HG03135 (cell line): Measurements from ENCODE around the gene AOPEP.

Source experiments
- ATAC-seq: cut with Tn5 transposase; IDR thresholded peaks from one replicate; pipeline ENCODE4 v1.9.1; 2021; ENCODE audit warnings: mild to moderate bottlenecking, moderate library complexity; ENCODE audit not compliant: unreplicated experiment

The AOPEP gene, protein sequence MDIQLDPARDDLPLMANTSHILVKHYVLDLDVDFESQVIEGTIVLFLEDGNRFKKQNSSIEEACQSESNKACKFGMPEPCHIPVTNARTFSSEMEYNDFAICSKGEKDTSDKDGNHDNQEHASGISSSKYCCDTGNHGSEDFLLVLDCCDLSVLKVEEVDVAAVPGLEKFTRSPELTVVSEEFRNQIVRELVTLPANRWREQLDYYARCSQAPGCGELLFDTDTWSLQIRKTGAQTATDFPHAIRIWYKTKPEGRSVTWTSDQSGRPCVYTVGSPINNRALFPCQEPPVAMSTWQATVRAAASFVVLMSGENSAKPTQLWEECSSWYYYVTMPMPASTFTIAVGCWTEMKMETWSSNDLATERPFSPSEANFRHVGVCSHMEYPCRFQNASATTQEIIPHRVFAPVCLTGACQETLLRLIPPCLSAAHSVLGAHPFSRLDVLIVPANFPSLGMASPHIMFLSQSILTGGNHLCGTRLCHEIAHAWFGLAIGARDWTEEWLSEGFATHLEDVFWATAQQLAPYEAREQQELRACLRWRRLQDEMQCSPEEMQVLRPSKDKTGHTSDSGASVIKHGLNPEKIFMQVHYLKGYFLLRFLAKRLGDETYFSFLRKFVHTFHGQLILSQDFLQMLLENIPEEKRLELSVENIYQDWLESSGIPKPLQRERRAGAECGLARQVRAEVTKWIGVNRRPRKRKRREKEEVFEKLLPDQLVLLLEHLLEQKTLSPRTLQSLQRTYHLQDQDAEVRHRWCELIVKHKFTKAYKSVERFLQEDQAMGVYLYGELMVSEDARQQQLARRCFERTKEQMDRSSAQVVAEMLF

DNA sequence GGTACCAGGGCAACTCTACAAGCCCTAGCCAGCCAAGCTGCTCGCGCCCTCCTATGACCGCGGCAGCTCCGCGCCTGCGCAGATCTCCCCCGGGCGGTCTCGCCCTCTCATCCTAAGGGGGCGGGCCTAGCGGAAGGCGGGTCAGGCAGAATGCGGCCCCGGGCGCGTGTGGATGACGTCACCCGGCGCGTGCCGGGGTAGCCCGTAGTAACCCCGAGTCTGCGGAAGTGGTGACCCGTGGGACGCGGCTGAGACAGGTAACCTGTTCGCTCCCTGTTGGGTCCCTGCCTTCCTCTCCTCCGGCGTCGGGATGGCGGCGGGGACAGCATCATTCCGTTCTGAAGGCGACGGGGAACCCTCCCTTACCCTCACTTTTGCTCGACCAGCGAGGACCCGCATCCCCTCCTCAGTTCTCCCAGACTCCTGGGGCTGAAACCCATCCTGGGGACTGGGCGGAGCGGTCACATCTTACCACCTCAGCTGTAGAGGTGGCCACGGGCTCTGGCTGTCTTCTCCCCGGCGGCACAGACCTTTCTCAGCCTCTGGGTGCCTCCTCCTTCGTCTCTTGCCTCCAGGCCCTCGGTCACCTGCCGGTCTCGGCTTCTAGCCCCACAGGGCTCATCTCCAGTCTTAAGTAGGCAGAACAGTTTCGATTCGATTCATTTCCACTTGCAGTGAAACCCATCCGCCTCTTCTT is at the start of gene AOPEP:
AOPEP (plus strand) TSS at position 205 of the 697 bp plus-strand sequence. CDS start 33,085 bp downstream, outside the sequence.
- peak; percentile 96 for ATAC-seq

DNA sequence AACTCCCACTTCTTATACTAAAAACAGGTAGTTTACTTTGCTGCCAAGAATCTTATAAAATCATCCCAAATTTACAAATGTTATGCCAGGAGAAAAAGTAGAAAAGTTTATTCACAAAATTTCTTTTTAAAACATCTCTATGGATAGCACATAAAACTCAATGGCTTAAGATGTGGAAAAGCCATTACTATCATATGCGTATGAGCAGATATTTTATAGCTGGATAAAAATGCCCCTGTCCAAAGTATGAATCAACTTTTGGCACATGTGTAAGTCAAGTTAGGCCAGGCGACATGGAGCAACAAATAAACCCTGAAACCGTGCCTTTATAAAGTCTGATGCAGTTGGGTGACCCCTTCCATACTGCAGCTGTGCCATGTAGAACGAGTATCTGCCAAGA is 48.6 kb upstream of the AOPEP start:
- no peak for ATAC-seq

DNA sequence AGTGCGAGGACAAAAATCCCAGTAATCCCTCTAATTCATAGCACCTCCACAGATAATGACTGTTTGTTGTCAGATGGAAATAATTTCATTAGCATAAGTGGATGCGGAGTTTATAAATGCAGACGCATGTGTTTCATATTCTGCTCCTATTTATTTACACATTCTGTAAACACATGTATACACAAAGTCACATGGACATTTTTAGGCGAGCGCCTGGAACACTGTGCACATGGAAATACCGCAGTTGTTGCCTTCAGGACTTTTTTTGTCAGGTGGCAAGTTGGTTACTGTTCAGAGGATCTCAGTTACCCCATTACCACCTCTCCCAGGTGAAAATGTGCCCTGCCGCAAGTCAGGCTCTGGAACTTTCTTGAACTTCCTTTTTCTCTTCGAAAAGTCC is 46.9 kb upstream of the AOPEP start:
- no peak for ATAC-seq

- ATAC-seq, result no peak
These were observed 46.5 kb upstream of the AOPEP start for GRCh38 chr9:94680020-94680419.

GRCh38 chr9:94680621-94681020 is 45.9 kb upstream of the AOPEP start:
- no peak for ATAC-seq

DNA sequence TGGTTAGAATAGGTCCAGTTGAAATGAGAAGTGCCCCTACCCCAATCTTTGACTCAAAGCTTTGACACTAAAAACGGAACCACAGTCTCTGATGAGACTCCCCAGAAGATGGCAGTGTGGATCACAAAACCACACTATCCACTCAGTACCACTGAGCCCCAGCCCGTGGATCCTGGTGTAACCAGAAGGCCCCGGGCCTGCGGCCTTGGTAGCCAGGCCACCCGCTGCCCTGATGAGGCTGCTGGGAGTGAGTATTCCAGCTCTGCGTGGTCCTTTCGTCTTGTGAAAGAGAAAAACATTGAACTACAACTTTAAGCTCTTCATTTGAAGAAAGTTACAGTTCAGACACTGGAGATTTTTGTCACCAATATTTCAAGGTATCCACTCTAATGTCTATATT is 45.0 kb upstream of the AOPEP start:
- ATAC-seq, result peak; percentile 60

DNA sequence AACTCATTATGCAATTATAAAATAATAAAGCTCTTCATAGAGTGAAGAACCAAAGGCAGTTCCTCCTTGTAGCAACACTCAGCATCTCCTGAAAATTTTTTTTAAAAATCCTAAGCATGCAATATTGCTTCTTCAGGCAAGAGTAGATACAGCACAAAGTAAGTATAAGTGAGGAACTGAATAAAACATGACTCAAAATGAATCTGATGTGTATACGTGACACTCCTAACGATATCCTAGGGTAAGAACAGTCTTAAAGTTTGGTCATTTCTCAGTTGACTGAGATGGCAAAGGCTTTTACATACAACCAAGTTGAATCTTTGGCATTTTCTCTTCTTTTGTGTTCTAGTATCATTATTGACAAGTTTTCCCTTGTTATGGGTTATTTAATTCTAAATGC is 41.1 kb upstream of the AOPEP start:
- no peak for ATAC-seq

DNA sequence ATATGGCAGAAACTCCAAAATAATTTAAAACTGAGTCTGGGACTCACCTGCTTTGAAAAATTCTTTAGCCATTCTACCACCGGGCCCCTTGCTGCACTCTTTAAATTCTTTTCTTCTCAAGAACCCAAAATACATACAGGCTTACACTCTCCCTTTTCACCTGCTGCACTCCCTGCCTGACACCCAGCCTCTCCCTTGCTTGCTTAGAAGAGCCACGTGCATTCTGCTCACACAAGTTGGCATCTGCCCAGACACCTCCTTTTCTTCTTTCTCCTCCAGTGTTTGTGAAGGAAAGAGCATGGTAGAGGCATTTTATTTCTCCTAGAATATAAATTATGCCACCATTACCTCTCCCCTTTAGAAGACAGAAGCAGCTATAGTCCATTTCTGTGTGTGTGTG is 39.0 kb upstream of the AOPEP start:
- ATAC-seq, result no peak

- ATAC-seq, result no peak
These were observed 36.2 kb upstream of the AOPEP start for GRCh38 chr9:94690344-94690743.

DNA sequence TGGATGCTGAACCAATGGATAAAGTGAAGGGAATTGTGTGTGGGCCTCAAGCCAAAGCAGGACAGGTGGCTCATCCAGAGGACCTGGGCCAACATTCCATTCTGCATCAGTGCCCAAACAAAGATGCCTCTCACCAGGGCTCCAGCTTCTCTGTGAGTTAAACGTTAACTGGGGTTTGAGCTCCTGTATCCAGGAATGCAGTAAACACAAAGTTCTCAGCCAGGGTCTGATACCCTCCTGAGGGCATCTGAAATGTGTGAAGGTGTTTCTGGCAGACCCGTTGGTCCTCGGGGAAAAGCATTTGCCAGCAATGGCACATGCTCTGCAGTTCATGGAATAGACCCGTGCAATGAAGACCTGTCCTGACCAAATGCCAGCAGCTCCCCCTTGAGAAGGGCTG is 33.9 kb upstream of the AOPEP start:
- no peak for ATAC-seq

- ATAC-seq, result no peak
These were observed 32.9 kb upstream of the AOPEP start for GRCh38 chr9:94693485-94694204.

DNA sequence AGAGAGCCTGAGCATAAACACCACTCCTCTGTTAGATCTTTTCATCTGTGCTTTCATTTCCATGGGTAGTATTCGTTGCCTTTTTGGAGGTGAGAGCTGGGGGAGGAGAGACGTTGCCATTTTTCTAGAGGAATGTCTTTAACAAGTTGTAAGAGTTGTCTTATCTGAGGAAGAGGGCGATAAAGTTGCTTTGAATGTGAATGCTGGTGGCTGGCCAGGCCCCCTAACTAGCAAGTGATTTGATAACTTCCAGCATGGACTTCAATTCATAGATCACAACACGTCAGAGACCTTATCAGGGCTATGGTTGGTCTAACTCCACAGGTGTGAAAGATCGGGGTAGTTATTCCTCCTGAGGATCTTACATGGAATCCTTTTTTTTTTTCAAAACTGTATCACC is 30.0 kb upstream of the AOPEP start:
- ATAC-seq, result no peak

DNA sequence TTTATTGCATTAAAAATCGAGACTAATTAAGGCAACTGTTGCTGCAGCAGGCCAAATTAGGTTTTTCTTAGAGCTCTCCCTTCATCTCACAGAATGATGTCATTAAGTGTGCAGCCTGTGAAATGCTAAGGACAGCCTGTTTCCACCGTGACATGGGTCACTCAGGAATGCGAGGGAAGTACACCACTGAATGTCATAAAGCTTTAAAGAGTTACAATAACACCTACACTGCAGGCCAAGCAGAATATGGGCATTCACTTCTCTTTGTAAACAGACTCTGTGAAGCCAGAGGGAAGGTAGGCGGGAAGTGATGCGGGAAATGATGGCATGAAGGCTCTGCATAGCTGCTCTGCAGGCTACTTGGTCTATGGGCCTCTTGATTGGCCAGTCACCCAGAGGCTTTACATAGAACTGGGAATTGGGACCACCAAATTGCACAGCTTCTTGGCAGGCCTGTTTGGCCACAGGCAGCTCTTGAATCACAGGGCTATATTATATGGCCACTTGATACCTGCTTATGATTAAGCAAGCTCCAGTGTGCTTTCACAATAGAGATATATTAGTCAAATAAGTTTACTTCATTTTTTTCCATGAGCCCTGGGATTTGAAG is 28.4 kb upstream of the AOPEP start:
- ATAC-seq, result no peak

GRCh38 chr9:94699715-94700373 is 26.7 kb upstream of the AOPEP start:
- no peak for ATAC-seq

DNA sequence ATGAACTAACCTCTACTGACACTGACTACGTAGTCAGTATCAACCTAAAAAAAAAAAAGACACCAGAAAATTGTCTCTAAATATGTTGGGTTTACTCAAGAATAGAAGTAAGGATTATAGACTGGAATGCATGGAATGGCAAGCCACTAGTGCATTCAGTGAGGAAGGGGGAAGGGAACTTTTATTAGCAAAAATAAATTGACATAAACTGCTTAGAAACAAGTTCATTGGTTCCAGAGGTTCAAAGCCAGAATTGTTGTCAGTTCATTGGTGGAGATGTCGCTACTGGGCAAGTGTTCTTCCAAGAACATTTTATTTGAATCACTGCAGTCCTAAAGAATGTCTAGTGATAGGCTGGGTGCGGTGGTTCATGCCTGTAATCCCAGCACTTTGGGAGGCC is 26.1 kb upstream of the AOPEP start:
- no peak for ATAC-seq

DNA sequence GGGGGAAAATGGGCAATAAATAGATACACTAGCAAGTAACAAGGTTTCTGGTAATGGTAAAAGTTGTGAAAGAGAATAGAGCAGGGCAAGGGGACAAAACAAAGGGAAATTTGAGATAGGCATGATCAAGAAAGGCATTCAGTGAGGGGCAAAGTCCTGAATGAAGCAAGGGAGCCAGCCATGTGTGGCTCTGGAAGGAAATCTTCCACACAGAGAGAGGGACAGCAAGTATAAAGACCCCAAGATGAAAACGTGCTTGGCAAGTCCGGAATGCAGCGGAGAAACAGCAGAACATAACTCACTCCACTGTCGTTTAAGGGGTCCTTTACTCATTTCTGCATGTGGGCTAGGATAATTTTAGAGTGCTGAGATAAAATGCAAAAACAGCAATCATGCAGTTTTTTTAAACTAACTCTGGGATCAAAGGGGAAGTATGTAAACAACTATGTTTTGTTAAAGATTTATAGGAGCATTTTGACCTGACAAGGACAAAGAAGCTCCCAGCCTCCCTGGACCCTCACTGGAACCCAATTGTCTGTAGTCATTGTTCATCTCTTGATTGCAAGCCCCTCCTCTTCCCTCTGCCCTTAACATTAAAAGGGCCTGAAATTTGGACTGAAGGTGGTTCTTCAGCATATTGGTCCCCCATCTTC is 22.9 kb upstream of the AOPEP start:
- ATAC-seq, result no peak

- no peak for ATAC-seq
These were observed 21.3 kb upstream of the AOPEP start for GRCh38 chr9:94705162-94705702.

- ATAC-seq, result no peak
These were observed 19.6 kb upstream of the AOPEP start for GRCh38 chr9:94706922-94707321.
